GM19035 (cell line): ENCODE data around the gene CFH.
A peak's percentile ranks its signal among the peaks of the same experiment; 100 is the strongest.
"Not testable (repeated sequence)": the region's sequence is repeated elsewhere in the genome, so short reads cannot be mapped to it uniquely, and the experiment has no call there.

Experiments
- ATAC-seq: cut with Tn5 transposase; IDR thresholded peaks from one replicate; pipeline ENCODE4 v1.9.1; 2021; ENCODE audit not compliant: unreplicated experiment

CFH gene

DNA sequence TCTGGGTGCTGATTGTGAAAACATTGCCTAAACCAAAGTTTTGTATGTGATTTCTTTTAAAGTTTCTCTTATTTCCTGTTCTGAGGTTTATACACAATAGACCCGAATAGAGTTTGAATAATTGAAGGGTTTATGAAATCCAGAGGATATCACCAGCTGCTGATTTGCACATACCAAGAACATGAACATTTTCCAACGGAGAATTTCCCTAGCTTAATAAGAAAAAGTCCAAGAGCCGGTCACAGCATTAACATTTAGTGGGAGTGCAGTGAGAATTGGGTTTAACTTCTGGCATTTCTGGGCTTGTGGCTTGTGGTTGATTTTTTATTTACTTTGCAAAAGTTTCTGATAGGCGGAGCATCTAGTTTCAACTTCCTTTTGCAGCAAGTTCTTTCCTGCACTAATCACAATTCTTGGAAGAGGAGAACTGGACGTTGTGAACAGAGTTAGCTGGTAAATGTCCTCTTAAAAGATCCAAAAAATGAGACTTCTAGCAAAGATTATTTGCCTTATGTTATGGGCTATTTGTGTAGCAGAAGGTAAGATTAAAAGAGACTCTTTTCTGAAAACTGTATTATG lies at the start of gene CFH:
Gene CFH (plus strand): TSS at position 407 of the 579 bp plus-strand sequence. CDS start 75 bp downstream, at position 482.
- no peak for ATAC-seq

DNA sequence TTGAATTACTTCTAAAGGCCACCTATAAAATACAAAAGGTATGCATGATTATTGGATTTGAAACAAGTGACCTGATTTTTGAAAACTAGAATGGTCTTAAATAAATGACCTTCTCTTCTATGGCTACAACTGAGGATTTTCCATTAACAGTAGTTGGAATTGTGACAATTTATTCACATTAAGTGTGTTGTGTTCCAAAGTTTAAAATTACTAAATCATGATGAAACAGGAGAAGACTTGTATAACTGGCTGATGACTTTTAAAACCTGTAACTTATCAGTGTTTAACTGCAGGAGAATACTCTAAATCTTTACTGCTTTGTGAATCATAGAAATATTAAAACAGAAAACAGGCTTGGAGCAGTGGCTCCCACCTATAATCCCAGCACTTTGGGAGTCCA lies 48.2 kb upstream of the CFH start:
- ATAC-seq: no peak

DNA sequence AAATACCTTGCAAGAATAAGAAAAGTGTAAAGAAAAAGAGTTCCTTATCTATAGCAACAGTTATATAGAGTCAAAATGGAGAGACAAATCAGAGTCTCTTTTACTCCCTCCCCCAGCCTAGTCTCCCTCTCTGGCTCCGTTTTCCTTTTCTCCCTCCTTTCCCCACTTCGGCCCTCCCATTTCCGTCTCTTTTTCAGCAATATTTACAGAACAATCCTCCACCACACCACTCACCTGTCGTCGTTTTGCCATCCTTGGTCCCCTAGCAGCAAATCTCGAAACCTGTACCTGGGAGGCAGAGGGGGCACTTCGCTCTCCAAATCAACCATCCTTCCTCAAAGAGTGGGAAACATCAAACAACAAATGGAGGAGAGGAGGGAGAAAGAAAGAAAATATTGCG lies 43.9 kb upstream of the CFH start:
- no peak for ATAC-seq

DNA sequence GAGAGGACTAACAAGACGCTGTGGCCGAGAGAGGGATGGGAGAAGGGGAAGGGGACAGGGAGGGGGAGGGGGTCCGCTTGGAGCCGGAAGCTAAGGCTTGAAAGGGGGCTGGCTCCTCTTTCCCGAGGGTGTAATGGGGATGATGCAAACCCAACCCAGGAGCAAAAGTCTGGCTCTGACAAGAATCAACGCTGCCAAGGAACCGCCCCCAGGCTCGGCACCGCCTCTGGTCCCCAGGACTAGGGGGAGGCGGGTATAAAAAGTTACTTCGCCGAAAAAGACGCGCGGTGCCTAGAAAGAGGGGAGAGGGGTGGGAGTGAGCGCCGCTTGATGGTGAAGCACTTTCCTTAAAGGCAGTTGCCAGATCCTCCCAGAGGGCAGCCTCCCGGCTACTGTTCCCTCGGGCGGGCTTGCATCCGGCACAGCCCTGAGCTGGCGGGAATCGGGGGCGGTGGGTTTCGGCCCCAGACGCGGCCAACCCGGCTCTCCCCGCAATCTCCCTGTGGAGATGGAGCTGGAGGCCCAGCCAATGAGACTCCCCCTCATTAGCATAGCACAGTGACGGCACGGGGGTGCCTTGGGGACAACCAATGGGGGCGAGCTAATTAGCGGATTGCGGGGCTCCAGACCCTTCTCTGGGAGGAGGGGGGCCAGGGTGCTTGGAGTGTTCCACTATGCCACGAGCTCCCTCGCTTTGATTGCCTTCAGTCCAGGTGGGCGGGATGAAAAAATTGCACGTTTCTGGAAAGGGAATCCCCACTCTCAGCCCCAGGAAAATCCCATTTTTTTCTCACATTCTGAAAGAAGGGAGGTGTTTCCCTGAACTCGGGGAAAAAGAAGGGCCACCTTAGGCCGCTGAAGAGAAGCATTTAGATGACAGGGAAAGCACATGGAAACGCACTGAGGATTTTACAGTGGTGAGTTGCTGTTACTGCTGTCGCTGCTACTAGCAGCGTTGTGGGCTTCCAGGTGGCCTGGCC lies 43.2 kb upstream of the CFH start, which contains the start of gene KCNT2:
Gene KCNT2 (minus strand): TSS at position 51 of the 980 bp plus-strand sequence. CDS start 131 bp downstream, outside the sequence.
- no peak for ATAC-seq

DNA sequence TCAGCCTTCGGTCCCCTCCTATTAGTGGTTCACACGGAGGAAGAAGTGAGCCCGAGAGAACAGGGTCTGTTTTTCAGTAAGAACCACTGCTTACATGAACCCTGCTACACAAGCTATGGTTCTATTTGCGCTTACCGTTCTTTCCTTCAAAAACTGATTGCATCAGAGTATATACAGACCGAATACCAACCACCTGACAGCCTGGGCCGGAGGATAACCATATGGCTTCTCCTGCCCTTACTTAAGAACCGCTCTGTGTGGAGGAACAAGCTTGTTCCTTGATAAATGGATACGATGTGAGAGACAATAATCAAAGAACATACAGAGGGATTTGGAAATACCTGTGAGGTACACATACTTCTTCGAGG lies 42.5 kb upstream of the CFH start:
- ATAC-seq: no peak

DNA sequence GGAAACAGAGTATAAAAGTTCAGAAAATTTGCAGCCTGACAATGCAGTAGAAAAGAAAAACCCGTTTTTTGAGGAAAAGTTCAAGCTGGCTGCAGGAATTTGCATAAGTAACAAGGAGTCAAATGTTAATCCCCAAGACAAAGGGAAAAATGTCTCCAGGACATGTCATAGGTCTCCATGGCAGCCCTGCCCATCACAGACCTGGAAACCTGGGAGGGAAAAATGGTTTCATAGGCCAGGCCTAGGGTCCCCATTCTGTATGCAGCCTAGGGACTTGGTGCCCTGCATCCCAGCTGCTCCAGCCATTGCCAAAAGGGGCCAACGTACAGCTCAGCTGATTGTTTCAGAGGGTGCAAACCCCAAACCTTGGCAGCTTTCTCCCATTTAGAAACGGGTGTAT lies 40.0 kb upstream of the CFH start:
- no peak for ATAC-seq

DNA sequence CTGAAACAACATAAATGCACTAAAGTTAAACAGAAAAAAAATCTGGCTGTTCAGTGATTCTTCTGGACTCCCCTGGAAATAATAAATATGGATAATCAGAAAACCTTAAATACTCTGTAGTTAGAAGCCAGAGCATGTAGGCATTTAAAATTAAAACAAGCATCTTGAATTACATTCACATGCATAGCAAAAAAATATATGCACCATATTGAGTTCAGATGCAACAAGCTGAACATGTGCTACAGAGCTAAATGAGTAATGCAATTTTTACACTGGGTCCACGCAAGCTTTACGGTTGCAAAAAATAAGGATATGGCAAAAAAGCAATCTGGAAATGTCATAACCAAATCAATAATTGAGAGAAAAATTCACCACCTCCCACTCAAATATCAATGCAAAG lies 32.1 kb upstream of the CFH start:
- no peak for ATAC-seq

DNA sequence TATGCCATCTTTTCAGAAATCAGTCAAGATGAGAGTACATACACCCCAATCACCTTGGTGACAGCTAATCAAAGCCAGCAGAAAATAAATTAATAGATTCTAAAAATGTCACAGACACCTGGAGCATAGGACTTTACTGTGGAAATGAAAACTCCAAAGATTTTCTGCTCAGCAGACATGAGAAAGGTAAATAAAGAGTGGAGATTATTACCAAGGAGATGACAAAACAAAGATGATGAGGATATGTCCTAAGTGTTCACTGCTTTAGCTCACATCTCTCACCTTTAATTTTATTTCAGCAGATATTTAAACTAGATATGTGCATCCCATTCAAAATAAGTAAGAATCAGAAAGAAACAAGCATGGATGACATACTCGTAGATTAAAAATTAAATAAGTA lies 28.8 kb upstream of the CFH start:
- no peak for ATAC-seq

DNA sequence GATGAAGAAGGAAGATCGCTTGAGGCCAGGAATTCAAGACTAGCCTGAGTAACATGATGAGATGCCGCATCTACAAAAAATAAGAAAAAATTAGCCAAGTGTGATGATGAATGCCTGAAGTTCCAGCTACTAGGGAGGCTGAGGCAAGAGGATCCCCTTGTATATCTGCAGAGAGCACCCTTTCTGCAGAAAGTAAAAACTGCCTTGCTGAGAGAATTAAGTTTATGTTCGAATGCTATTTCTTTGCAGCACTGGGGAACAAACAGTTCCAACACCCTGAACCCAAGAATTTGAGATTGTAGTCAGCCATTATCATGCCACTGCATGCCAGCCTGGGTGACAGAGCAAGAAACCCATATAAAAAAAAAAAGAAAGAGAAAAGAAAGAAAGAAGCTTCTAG lies 23.0 kb upstream of the CFH start:
- ATAC-seq: no peak

DNA sequence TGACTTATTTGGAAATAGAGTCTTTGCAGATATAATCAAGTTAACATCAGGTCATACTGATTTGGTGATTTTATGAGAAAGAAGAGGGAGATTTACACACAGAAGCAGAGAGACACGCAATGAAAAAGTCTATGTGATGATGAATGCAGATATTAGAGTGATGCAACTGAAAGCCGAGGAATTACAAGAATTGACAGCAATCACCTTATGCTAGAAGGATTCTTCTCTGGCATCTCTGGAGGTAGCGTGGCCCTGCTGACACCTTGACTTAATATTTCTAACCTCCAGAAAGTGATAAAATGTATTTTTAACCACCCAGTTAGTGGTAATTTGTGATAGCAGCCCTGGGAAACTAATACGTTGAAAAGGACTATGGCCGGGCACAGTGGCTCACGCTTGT lies 14.2 kb upstream of the CFH start:
- no peak for ATAC-seq

DNA sequence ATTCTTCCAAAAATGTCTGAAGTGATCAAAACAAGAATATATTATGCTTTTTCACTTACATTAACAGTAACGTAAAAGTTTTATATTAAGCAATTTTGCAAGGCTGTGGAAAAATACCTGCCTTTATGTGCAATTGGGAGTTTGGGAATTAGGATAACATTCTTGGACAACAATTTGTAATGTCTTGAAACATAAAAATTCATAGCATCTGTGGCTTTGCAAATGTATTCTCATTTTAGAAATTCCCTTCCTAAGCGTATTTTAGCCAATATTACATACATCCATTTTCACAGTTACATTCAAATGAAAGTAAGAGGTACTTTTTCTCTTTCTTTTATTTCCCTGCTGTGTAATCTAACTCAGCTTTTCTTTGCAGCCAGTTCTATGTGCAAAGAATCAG lies 13.4 kb upstream of the CFH start:
- ATAC-seq: no peak

DNA sequence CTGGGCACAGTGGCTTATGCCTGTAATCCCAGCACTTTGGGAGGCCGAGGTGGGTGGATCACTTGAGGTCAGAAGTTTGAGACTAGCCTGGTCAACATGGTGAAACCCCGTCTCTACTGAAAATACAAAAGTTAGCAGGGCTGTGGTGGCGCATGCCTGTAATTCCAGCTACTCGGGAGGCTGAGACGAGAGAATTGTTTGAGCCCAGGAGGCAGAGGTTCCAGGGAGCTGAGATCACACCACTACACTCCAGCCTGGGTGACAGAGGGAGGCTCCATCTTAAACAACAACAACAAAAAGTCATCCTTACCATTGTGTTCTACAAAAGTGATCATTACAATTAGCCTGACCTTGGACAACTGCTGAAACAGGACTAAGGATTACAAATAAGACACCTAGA lies 12.6 kb upstream of the CFH start:
- not testable (repeated sequence) for ATAC-seq

DNA sequence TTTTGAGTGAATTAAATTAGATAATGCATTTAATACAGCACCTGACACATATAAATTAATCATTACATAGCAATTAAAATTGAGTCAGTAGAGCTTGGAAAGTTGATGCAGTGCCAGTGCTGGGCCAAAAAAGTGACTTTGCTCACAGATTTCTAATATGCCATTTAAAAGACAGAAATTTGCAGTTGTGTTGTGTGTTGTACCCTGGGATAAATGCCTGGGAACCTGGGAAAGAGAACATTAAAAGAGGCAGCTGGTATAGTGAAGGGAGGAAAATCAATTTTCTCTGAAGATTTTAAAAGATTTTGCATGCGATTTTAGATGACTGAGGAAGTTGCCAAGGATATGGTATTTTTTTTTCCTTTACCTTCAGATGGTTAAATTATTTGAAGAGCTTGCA lies 10.9 kb upstream of the CFH start:
- ATAC-seq: no peak

DNA sequence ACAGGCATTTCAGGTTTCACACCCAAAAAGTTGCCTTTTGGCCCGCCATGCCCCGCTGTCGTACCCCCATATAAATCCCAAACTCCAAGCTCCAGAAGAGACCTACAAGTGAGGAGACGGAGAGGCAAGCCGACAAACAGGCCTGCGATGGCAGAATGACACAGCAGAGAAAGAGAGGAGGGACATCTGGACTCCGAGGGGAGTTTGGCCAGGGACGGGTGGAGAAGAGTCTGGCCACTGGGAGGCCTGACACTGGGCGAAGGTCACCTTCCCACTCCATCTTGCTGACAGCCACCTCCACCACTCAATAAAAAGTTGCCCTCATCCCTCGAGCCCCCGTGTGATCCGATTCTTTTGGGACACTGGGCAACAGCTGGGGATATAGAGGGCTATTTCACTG lies 1.9 kb upstream of the CFH start:
- ATAC-seq: no peak

DNA sequence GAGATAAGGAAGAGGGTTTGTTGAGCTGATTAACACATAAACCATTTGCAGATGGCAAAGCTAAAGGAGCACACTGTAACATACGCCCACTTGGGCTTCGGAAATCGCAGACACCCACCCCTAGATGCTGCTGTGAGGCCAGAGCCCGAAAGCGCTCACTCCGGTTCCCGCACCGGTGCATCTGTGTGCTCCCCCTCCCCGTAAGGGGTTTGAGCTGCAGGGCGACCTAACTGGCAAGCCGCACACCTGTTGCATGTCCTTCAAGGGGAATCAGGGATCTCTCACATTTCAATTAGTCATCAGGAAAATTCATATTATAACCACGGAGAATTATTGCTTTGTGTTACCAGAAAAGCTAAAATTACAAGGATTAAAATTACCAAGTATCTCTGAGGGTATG lies 1.4 kb upstream of the CFH start:
- no peak for ATAC-seq

DNA sequence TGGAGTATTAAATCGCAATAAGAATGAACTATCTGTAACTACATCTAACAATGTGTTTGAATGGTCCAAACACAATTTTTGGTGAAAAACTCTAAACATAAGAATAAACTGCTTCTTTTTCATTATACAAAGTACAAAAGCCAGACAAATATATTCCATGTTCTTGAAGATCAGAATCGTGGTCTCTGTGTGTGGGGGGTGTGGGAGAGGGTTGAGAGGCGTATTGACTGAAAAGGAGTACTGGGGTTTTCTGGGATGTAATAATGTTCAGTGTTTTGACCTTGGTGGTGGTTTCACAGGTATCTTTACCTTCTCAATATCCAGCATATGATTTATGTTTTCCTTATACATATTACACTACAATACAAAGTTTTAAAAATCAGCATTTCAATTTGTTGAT lies 764 bp upstream of the CFH start:
- no peak for ATAC-seq

DNA sequence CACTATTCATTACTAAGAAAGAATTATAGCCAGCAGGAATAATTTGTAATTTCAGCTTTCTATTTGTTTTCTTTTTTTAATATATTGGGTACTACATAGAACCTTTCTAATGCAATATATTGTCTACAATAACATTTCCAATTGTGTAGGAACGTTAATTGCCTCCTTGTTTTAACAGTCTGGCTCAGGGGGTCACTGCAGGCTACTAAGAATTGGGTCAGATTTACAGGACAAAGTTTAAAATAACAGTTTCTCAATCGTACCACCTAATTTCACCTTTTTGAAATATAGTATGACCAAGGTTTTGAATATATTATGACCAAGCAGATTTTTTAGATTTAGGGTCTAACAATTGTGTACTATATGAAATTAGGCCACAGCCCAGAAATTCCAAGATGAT lies 2.4 kb downstream of the CFH start:
- no peak for ATAC-seq

DNA sequence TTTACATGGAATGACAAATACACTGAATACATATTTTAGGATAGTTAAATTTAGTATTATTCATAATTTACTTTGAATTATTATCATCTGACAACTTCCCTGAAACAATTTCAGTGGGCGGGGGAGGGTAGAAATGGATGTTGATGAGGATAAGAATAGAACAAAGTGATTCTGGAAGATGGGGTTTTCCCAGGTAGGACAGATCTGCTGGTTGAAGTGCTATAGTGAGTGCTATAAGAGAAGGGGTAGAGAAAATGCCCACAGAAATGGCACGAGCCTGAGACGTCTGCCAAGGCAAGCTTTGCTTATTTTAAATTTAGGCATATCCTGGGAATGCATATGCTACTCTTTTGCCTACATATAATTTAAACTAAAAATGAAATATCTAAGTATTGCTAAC lies 3.2 kb downstream of the CFH start:
- no peak for ATAC-seq

DNA sequence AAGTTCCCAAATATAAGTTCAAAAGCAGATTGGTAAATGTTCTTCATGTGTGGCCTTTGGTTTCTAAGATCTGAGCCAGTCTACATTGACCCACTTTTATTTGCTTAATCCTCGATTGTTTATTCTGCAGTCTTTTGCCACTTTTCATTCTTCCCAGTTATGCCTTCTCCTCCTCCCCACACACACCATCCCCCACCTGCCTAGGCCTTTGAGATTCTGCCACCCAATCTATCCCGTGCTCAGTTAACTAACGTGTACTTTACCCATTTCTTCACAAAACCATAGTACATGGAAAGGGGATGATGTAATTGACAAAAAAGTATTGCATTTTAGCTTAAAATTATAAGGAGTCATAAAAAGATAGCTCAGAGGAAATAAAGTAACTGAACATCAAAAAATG lies 3.7 kb downstream of the CFH start:
- ATAC-seq: no peak

DNA sequence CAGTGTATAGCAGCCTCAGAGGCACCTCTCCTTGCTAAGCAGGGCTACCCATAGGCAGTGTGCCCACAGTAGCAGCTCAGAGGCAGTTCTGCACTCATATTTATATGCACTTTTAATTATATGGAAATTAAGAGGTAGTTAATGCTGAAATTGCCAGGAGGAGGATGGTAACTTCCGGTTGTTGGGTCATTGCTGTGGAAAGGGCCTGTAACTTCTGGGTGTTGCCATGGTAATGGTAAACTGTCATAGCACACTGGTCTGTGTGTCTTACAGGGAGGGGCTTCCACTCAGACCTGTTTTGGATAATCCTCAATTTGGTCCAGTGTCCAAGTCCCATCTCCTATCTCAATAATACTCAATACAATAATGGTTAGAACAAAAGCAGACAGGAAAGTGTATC lies 7.6 kb downstream of the CFH start:
- no peak for ATAC-seq

DNA sequence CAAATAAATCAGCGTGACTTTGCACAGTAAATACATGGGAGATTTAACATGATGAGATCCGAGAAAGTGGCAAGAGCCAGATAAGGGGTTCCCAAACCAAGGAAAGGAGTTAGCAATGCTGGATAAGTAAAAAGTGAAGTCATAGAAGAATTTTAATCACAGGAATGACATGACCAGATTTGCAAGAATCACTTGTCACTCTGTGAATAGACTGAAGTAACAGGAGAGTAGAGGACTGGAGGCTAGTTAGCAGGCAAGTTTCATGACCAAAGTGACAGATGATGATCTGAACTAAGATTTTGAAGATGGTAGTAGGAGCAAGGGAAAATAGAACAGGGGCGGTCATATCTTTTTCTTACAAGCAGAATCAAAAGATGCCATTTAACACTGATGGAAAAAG lies 8.4 kb downstream of the CFH start:
- no peak for ATAC-seq

DNA sequence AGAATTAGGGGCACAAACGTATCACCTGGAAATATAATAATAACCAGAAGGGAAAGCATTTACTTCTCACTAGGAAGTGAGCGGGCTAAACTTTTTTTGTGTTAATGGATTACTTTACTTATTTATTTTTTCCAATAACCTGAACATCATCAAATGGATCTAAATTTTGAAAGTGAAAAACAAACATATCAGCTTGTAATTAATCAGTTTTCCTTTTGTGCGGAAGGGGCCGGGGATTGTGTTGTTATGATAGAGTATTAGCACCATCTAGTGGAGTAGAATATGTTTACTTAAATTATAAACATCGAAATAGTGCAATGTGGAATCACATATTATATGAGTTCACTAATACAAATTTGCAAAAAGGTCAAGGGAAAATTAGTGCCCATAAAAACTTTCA lies 9.0 kb downstream of the CFH start:
- peak; percentile 85 for ATAC-seq

DNA sequence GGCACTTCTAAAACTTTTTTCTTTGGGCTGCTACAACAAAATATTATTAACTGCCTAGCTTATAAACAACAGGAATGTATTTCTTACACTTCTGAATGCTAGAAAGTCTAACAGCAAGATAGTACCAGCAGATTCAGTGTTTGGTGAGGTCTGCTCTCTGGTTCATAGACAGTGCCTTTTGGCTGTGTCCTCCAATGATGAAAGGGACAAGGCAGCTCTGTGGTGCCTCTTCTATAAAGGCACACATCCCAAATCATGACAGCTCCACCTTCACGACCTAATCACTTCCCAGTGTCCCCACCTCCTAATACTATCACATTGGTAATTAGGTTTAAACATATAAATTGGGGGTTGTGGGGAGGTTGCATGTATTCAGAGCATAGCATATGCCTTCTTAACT lies 9.5 kb downstream of the CFH start:
- no peak for ATAC-seq
